Hepatocyte (in vitro differentiated cells): ENCODE data around the gene CBX1. TPM values are rescaled to one million over a fixed set of nuclear protein-coding genes. Genes with fewer than 3 reads are reported as not detected.

Source experiments
- DNase-seq: peaks from one replicate; pipeline ENCODE4 v3.0.0-alpha.2; 2016; ENCODE audit warnings: low spot score
- H2AFZ ChIP-seq: fragments of 200-600 bp; sonication (generic); 2 replicates; pipeline ENCODE4 v1.6.0; 2016; ENCODE audit warnings: antibody characterized with exemption, mild to moderate bottlenecking
- H3K27ac ChIP-seq: fragments of 200-600 bp; sonication (generic); 2 replicates; pipeline ENCODE4 v1.5.1; 2016; ENCODE audit warnings: mild to moderate bottlenecking
- H3K27me3 ChIP-seq: fragments of 200-600 bp; sonication (generic); 2 replicates; pipeline ENCODE4 v1.6.1; 2016
- H3K36me3 ChIP-seq: fragments of 200-600 bp; sonication (generic); replicated peaks from 2 replicates; pipeline ENCODE4 v1.5.1; 2016; ENCODE audit warnings: low read depth; ENCODE audit not compliant: insufficient read depth
- H3K4me1 ChIP-seq: fragments of 200-600 bp; sonication (generic); 2 replicates; pipeline ENCODE4 v1.5.1; 2016; ENCODE audit warnings: mild to moderate bottlenecking, moderate library complexity; ENCODE audit not compliant: insufficient read depth
- H3K4me2 ChIP-seq: fragments of 200-600 bp; sonication (generic); 2 replicates; pipeline ENCODE4 v1.6.0; 2016
- H3K4me3 ChIP-seq: fragments of 200-600 bp; sonication (generic); 2 replicates; pipeline ENCODE4 v1.5.1; 2016; ENCODE audit warnings: mild to moderate bottlenecking
- H3K79me2 ChIP-seq: fragments of 200-600 bp; sonication (generic); 2 replicates; pipeline ENCODE4 v1.6.0; 2017; ENCODE audit warnings: mild to moderate bottlenecking
- H3K9me2 ChIP-seq: fragments of 200-600 bp; sonication (generic); replicated peaks from 2 replicates; pipeline ENCODE4 v1.6.0; 2017; ENCODE audit warnings: mild to moderate bottlenecking; ENCODE audit not compliant: insufficient read depth
- H3K9me3 ChIP-seq: fragments of 200-600 bp; sonication (generic); 2 replicates; pipeline ENCODE4 v1.5.1; 2016; ENCODE audit warnings: low read depth, mild to moderate bottlenecking
- H4K20me1 ChIP-seq: fragments of 200-600 bp; sonication (generic); 2 replicates; pipeline ENCODE4 v1.6.0; 2016; ENCODE audit warnings: mild to moderate bottlenecking; ENCODE audit not compliant: insufficient read depth, poor library complexity, severe bottlenecking
- CTCF ChIP-seq: fragments of 200-600 bp; sonication (generic); IDR thresholded peaks from 2 replicates; pipeline ENCODE4 v1.5.1; 2016; ENCODE audit warnings: antibody characterized with exemption, mild to moderate bottlenecking; ENCODE audit not compliant: poor library complexity
- EZH2 ChIP-seq: fragments of 200-600 bp; sonication (generic); IDR thresholded peaks from 2 replicates; pipeline ENCODE4 v1.6.1; 2016; ENCODE audit warnings: antibody characterized with exemption, mild to moderate bottlenecking, borderline replicate concordance
- EZH2phosphoT487 ChIP-seq: fragments of 200-600 bp; sonication (generic); IDR thresholded peaks from one replicate; pipeline ENCODE4 v1.6.1; 2018; ENCODE audit warnings: antibody characterized with exemption, mild to moderate bottlenecking, low read depth, moderate library complexity; ENCODE audit not compliant: unreplicated experiment, severe bottlenecking
- WGBS: methylation state at CpG from one replicate; pipeline ENCODE4 v1.1.6; 2016; ENCODE audit warnings: low lambda C conversion rate; ENCODE audit errors: missing lambda C conversion rate; 5-methylcytosine and 5-hydroxymethylcytosine counted together
- polyA plus RNA-seq: library from polyadenylated mRNA; unstranded; fragments of >200 nt; fragmentation: Nextera tagmentation; extraction: Ambion mirVana; gene quantifications from 2 replicates; pipeline ENCODE4 v1.2.1, GENCODE V29; 2016
- total RNA-seq: library from RNA; depleted of rRNA; stranded (reverse); fragments of >200 nt; gene quantifications from 2 replicates; pipeline ENCODE4 v1.2.3, GENCODE V29; 2014

Gene CBX1
- total and polyA plus RNA-seq, 2 experiments from 2014 or later = 20.7 to 49.0 TPM

- 100% methylated on average over 1 of the region's 1 CpG for whole genome bisulfite sequencing
- no peaks in the 10 kb centered on the region for H3K9me2 ChIP-seq
- H3K36me3 ChIP-seq = no peaks in the 10 kb centered on the region
- H2AFZ ChIP-seq = no peak overlapping the region
- H4K20me1 ChIP-seq = no peaks in the 10 kb centered on the region
- no peak overlapping the region for H3K4me3 ChIP-seq
- H3K9me3 ChIP-seq = no peaks in the 10 kb centered on the region
- H3K4me1 ChIP-seq = peaks cover 4% of the 10 kb centered on the region
- TF ChIP-seq CTCF = no peak
- no peak for TF ChIP-seq EZH2
- no peak for TF ChIP-seq EZH2phosphoT487
- no peak overlapping the region for H3K4me2 ChIP-seq
- no peak overlapping the region for H3K27ac ChIP-seq
- no peak for DNase-seq
- H3K79me2 ChIP-seq = peaks cover 3% of the 10 kb centered on the region
- no peaks in the 10 kb centered on the region for H3K27me3 ChIP-seq
Observed at GRCh38 chr17:48066656-48067055, 34.6 kb downstream of the CBX1 start.

GRCh38 chr17:48066192-48066591, 35.1 kb downstream of the CBX1 start:
- WGBS = 71% methylated on average over 1 of the region's 1 CpG
- Histone ChIP-seq H3K4me3 (no peak overlapping the region), H3K79me2 (peaks cover 3% of the 10 kb centered on the region), H3K4me2 (no peak overlapping the region), H3K9me3 (no peaks in the 10 kb centered on the region), H2AFZ (no peak overlapping the region), H3K27ac (no peak overlapping the region), H4K20me1 (no peaks in the 10 kb centered on the region), H3K36me3 (no peaks in the 10 kb centered on the region), H3K4me1 (peaks cover 4% of the 10 kb centered on the region), H3K27me3 (no peaks in the 10 kb centered on the region), H3K9me2 (no peaks in the 10 kb centered on the region)
- DNase-seq = no peak
- TF ChIP-seq CTCF (no peak), EZH2phosphoT487 (no peak), EZH2 (no peak)

GRCh38 chr17:48064638-48065037, 36.6 kb downstream of the CBX1 start:
- Histone ChIP-seq H3K9me2 (no peaks in the 10 kb centered on the region), H4K20me1 (peaks cover 3% of the 10 kb centered on the region), H3K4me1 (peaks cover 4% of the 10 kb centered on the region), H3K9me3 (no peaks in the 10 kb centered on the region), H3K4me2 (no peak overlapping the region), H3K27me3 (no peaks in the 10 kb centered on the region), H3K4me3 (no peak overlapping the region), H2AFZ (no peak overlapping the region), H3K36me3 (no peaks in the 10 kb centered on the region), H3K79me2 (peaks cover 10% of the 10 kb centered on the region), H3K27ac (no peak overlapping the region)
- no peak for DNase-seq
- no peak for TF ChIP-seq EZH2
- no peak for TF ChIP-seq CTCF
- TF ChIP-seq EZH2phosphoT487 = no peak
- WGBS = 81% methylated on average over 3 of the region's 3 CpGs

- no peak overlapping the region for H3K27ac ChIP-seq
- no peaks in the 10 kb centered on the region for H3K4me1 ChIP-seq
- H3K9me2 ChIP-seq = no peaks in the 10 kb centered on the region
- WGBS = 93% methylated on average over 7 of the region's 7 CpGs
- no peak overlapping the region for H2AFZ ChIP-seq
- no peaks in the 10 kb centered on the region for H3K36me3 ChIP-seq
- peaks cover 3% of the 10 kb centered on the region for H4K20me1 ChIP-seq
- no peak overlapping the region for H3K4me2 ChIP-seq
- H3K79me2 ChIP-seq = peaks cover 13% of the 10 kb centered on the region
- DNase-seq = no peak
- H3K4me3 ChIP-seq = no peak overlapping the region
- H3K27me3 ChIP-seq = no peaks in the 10 kb centered on the region
- TF ChIP-seq CTCF (no peak), EZH2phosphoT487 (no peak), EZH2 (no peak)
- no peaks in the 10 kb centered on the region for H3K9me3 ChIP-seq
Observed at GRCh38 chr17:48062273-48062672, 39.0 kb downstream of the CBX1 start.
